GM19351 (cell line): ENCODE measurements around the gene SETDB2.
A peak's percentile ranks its signal among the peaks of the same experiment; 100 is the strongest.

ENCODE experiments used
- ATAC-seq: cut with Tn5 transposase; IDR thresholded peaks from one replicate; pipeline ENCODE4 v1.9.1; 2021; ENCODE audit warnings: mild to moderate bottlenecking, moderate library complexity; ENCODE audit not compliant: unreplicated experiment

The SETDB2 gene

GRCh38 chr13:49528161-49528560, 84.1 kb downstream of the SETDB2 start:
- ATAC-seq = no peak

- peak; percentile 49 for ATAC-seq
These were observed 86.4 kb downstream of the SETDB2 start for GRCh38 chr13:49530457-49530856.

GRCh38 chr13:49532593-49532992, 88.5 kb downstream of the SETDB2 start:
- no peak for ATAC-seq

- no peak for ATAC-seq
These were observed 88.9 kb downstream of the SETDB2 start for GRCh38 chr13:49533011-49533410.

GRCh38 chr13:49533591-49534269, 89.7 kb downstream of the SETDB2 start:
- ATAC-seq = no peak

- no peak for ATAC-seq
These were observed 92.2 kb downstream of the SETDB2 start for GRCh38 chr13:49536144-49536873.

- ATAC-seq = no peak
These were observed 94.3 kb downstream of the SETDB2 start for GRCh38 chr13:49538404-49538803.

- ATAC-seq = no peak
These were observed 95.2 kb downstream of the SETDB2 start for GRCh38 chr13:49539313-49539712.

GRCh38 chr13:49539746-49540145, 95.7 kb downstream of the SETDB2 start:
- no peak for ATAC-seq

- no peak for ATAC-seq
These were observed 96.5 kb downstream of the SETDB2 start for GRCh38 chr13:49540552-49540951.

- no peak for ATAC-seq
These were observed 99.6 kb downstream of the SETDB2 start for GRCh38 chr13:49543656-49544055.
